Activated naive CD4-positive, alpha-beta T cell treated with anti-CD3 and anti-CD28 coated beads, Interleukin-2, amount 50 U/mL, for 24 hours (primary cell): ENCODE data around the gene OXA1L.
A peak's percentile ranks its signal among the peaks of the same experiment; 100 is the strongest.
"Not testable (repeated sequence)": the region's sequence is repeated elsewhere in the genome, so short reads cannot be mapped to it uniquely, and the experiment has no call there.

Experiments
- H3K27ac Mint-ChIP-seq: one replicate; pipeline ENCODE4 v1.8.0; 2021; ENCODE audit warnings: mild to moderate bottlenecking, mixed read lengths
- H3K27me3 Mint-ChIP-seq: one replicate; pipeline ENCODE4 v1.8.0; 2021; ENCODE audit warnings: mixed read lengths
- H3K36me3 Mint-ChIP-seq: one replicate; pipeline ENCODE4 v1.8.0; 2021; ENCODE audit warnings: mixed read lengths
- H3K4me1 Mint-ChIP-seq: one replicate; pipeline ENCODE4 v1.8.0; 2021; ENCODE audit warnings: mixed read lengths
- H3K4me3 Mint-ChIP-seq: one replicate; pipeline ENCODE4 v1.8.0; 2021; ENCODE audit warnings: mild to moderate bottlenecking, mixed read lengths
- H3K9me3 Mint-ChIP-seq: one replicate; pipeline ENCODE4 v1.8.0; 2021; ENCODE audit warnings: mixed read lengths

The OXA1L gene

GRCh38 chr14:22803687-22803974, 37.1 kb downstream of the OXA1L start:
- Mint-ChIP-seq H3K4me3 (no peak overlapping the region), H3K27me3 (peaks cover 2% of the 10 kb centered on the region)

GRCh38 chr14:22805235-22805634, 38.7 kb downstream of the OXA1L start:
- not testable (repeated sequence) for H3K27ac Mint-ChIP-seq, H3K27me3 Mint-ChIP-seq, H3K4me1 Mint-ChIP-seq, H3K36me3 Mint-ChIP-seq, H3K4me3 Mint-ChIP-seq, H3K9me3 Mint-ChIP-seq

More at GRCh38 chr14:22803687-22803974, 37.1 kb downstream of the OXA1L start:
- Mint-ChIP-seq H3K9me3 (no peaks in the 10 kb centered on the region), H3K27ac (no peak overlapping the region), H3K4me1 (no peaks in the 10 kb centered on the region), H3K36me3 (no peaks in the 10 kb centered on the region)

GRCh38 chr14:22807432-22808087, 41.1 kb downstream of the OXA1L start:
- Mint-ChIP-seq H3K36me3 (no peaks in the 10 kb centered on the region), H3K4me3 (no peak overlapping the region)

GRCh38 chr14:22808388-22809209, 42.1 kb downstream of the OXA1L start:
- Mint-ChIP-seq H3K36me3 (no peaks in the 10 kb centered on the region), H3K4me1 (no peaks in the 10 kb centered on the region), H3K27me3 (no peaks in the 10 kb centered on the region), H3K27ac (no peak overlapping the region), H3K4me3 (no peak overlapping the region), H3K9me3 (no peaks in the 10 kb centered on the region)

More at GRCh38 chr14:22807432-22808087, 41.1 kb downstream of the OXA1L start:
- H3K9me3 Mint-ChIP-seq = no peaks in the 10 kb centered on the region
- H3K27me3 Mint-ChIP-seq = no peaks in the 10 kb centered on the region
- H3K27ac Mint-ChIP-seq = no peak overlapping the region
- H3K4me1 Mint-ChIP-seq = no peaks in the 10 kb centered on the region

- no peak overlapping the region for H3K27ac Mint-ChIP-seq
- no peaks in the 10 kb centered on the region for H3K9me3 Mint-ChIP-seq
- peaks cover 15% of the 10 kb centered on the region for H3K4me1 Mint-ChIP-seq
- no peaks in the 10 kb centered on the region for H3K27me3 Mint-ChIP-seq
- no peak overlapping the region for H3K4me3 Mint-ChIP-seq
- no peaks in the 10 kb centered on the region for H3K36me3 Mint-ChIP-seq
Measured at GRCh38 chr14:22811722-22812121, 45.2 kb downstream of the OXA1L start.

GRCh38 chr14:22812744-22813143, 46.3 kb downstream of the OXA1L start:
- no peak overlapping the region for H3K4me3 Mint-ChIP-seq

GRCh38 chr14:22813145-22813544, 46.7 kb downstream of the OXA1L start:
- no peak overlapping the region for H3K4me3 Mint-ChIP-seq

More at GRCh38 chr14:22812744-22813143, 46.3 kb downstream of the OXA1L start:
- no peaks in the 10 kb centered on the region for H3K27me3 Mint-ChIP-seq
- peaks cover 15% of the 10 kb centered on the region for H3K4me1 Mint-ChIP-seq
- no peak overlapping the region for H3K27ac Mint-ChIP-seq
- H3K36me3 Mint-ChIP-seq = no peaks in the 10 kb centered on the region
- no peaks in the 10 kb centered on the region for H3K9me3 Mint-ChIP-seq

GRCh38 chr14:22814373-22814772, 47.9 kb downstream of the OXA1L start:
- no peaks in the 10 kb centered on the region for H3K36me3 Mint-ChIP-seq
- H3K27ac Mint-ChIP-seq = no peak overlapping the region
- H3K4me3 Mint-ChIP-seq = no peak overlapping the region
- no peaks in the 10 kb centered on the region for H3K9me3 Mint-ChIP-seq
- no peaks in the 10 kb centered on the region for H3K27me3 Mint-ChIP-seq
- peaks cover 15% of the 10 kb centered on the region for H3K4me1 Mint-ChIP-seq

More at GRCh38 chr14:22813145-22813544, 46.7 kb downstream of the OXA1L start:
- H3K27ac Mint-ChIP-seq = no peak overlapping the region
- no peaks in the 10 kb centered on the region for H3K36me3 Mint-ChIP-seq
- H3K4me1 Mint-ChIP-seq = peaks cover 15% of the 10 kb centered on the region
- H3K27me3 Mint-ChIP-seq = no peaks in the 10 kb centered on the region
- no peaks in the 10 kb centered on the region for H3K9me3 Mint-ChIP-seq

- Mint-ChIP-seq H3K36me3 (no peaks in the 10 kb centered on the region), H3K27ac (peak within 1 kb of the TSS; percentile 52), H3K9me3 (no peaks in the 10 kb centered on the region), H3K4me3 (no peak within 1 kb of the TSS), H3K27me3 (no peaks in the 10 kb centered on the region), H3K4me1 (peaks cover 15% of the 10 kb centered on the region)
Measured at GRCh38 chr14:22814941-22815713, 48.6 kb downstream of the OXA1L start, which contains the start of gene SLC7A7. SLC7A7 (minus strand) TSS chr14:22815435; CDS start chr14:22813398, 2,037 bp downstream.

- no peak overlapping the region for H3K4me3 Mint-ChIP-seq
- H3K4me1 Mint-ChIP-seq = peaks cover 27% of the 10 kb centered on the region
- no peaks in the 10 kb centered on the region for H3K36me3 Mint-ChIP-seq
- H3K27ac Mint-ChIP-seq = peak overlapping the region; percentile 42
- no peaks in the 10 kb centered on the region for H3K27me3 Mint-ChIP-seq
- H3K9me3 Mint-ChIP-seq = no peaks in the 10 kb centered on the region
Measured at GRCh38 chr14:22819151-22819988, 52.9 kb downstream of the OXA1L start.

GRCh38 chr14:22820731-22821130, 54.2 kb downstream of the OXA1L start:
- H3K27me3 Mint-ChIP-seq = no peaks in the 10 kb centered on the region
- no peak overlapping the region for H3K27ac Mint-ChIP-seq
- H3K9me3 Mint-ChIP-seq = no peaks in the 10 kb centered on the region
- H3K4me1 Mint-ChIP-seq = peaks cover 28% of the 10 kb centered on the region
- no peak overlapping the region for H3K4me3 Mint-ChIP-seq
- no peaks in the 10 kb centered on the region for H3K36me3 Mint-ChIP-seq

- Mint-ChIP-seq H3K27ac (peak overlapping the region; percentile 11), H3K4me1 (peaks cover 25% of the 10 kb centered on the region), H3K4me3 (no peak overlapping the region), H3K9me3 (no peaks in the 10 kb centered on the region), H3K36me3 (no peaks in the 10 kb centered on the region), H3K27me3 (no peaks in the 10 kb centered on the region)
Measured at GRCh38 chr14:22821193-22822015, 54.9 kb downstream of the OXA1L start.

- no peaks in the 10 kb centered on the region for H3K9me3 Mint-ChIP-seq
- peaks cover 25% of the 10 kb centered on the region for H3K4me1 Mint-ChIP-seq
- no peaks in the 10 kb centered on the region for H3K27me3 Mint-ChIP-seq
- H3K36me3 Mint-ChIP-seq = no peaks in the 10 kb centered on the region
- H3K27ac Mint-ChIP-seq = no peak overlapping the region
- peak overlapping the region; percentile 62 for H3K4me3 Mint-ChIP-seq
Measured at GRCh38 chr14:22822016-22822570, 55.6 kb downstream of the OXA1L start.
